HCT116 (cell line): ENCODE measurements around the gene ARRDC2. TPM values are rescaled to one million over a fixed set of nuclear protein-coding genes. Genes with fewer than 3 reads are reported as not detected.

Experiments used
- ATAC-seq: fragments of 200-7000 bp; cut with Tn5 transposase; 2 replicates; pipeline ENCODE4 v1.9.1; 2020; ENCODE audit warnings: mild to moderate bottlenecking, moderate library complexity
- BruUV-seq: library from RNA; stranded (reverse); fragments of 400-500 nt; replicated peaks from 2 replicates; lab custom pipeline; 2021; lab: Mats Ljungman, UMichigan
- CTCF ChIA-PET: fragments of 300-600 bp; sonication (Branson Sonifier 250); formaldehyde crosslinking; loops from one replicate; lab custom pipeline; 2021; ENCODE audit warnings: antibody characterized with exemption; lab: Charles Lee
- POLR2A ChIA-PET: fragments of 300-600, 350-600 bp; sonication (Branson Sonifier 250); formaldehyde crosslinking; loops from one replicate; lab custom pipeline; 2021; ENCODE audit warnings: antibody characterized with exemption; lab: Charles Lee
- RAD21 ChIA-PET, 2 experiments: fragments of 300-600 bp; sonication (Branson Sonifier 250); formaldehyde crosslinking; loops; one replicate each; lab custom pipeline; 2023; ENCODE audit warnings: low total read pairs in 2 of 2; ENCODE audit not compliant: uncharacterized antibody in 2 of 2, unreplicated experiment in 2 of 2, low non-redundant PET in 1 of 2; lab: Charles Lee
- DNase-seq: peaks from one replicate; pipeline ENCODE4 v3.0.0-alpha.2; 2010; ENCODE audit warnings: low read depth, low spot score
- H2AFZ ChIP-seq: fragments of 200-600 bp; shearing (Covaris generic), sonication (generic); 2 replicates; pipeline ENCODE4 v1.6.1; 2017; ENCODE audit warnings: low read depth, mixed run types, mixed read lengths, antibody characterized with exemption, low read length; ENCODE audit not compliant: poor library complexity, severe bottlenecking
- H3K27ac ChIP-seq: 2 replicates; pipeline ENCODE4 v1.5.1; 2012; ENCODE audit warnings: low read depth, low read length
- H3K27me3 ChIP-seq: fragments of 200-600 bp; sonication (generic); 2 replicates; pipeline ENCODE4 v1.6.1; 2016; ENCODE audit warnings: mixed run types, low read length, mixed read lengths; ENCODE audit not compliant: insufficient read depth
- H3K36me3 ChIP-seq, 2 experiments: fragments of 200-500 bp in 1 of 2; fragments of 200-600 bp in 1 of 2; sonication (Bioruptor generic) in 1 of 2; sonication (generic) in 1 of 2; 2 replicates each; pipeline versions ENCODE4 v1.5.1 to v1.6.1; 2014 to 2016; ENCODE audit warnings: low read length in 2 of 2, inconsistent platforms in 1 of 2, mixed read lengths in 1 of 2, mixed run types in 1 of 2; ENCODE audit not compliant: insufficient read depth in 2 of 2, control insufficient read depth in 1 of 2
- H3K4me1 ChIP-seq, 2 experiments: fragments of 200-600 bp in 1 of 2; sonication (generic) in 1 of 2; 2 replicates each; pipeline versions ENCODE4 v1.5.1 to v1.6.1; 2012 to 2017; ENCODE audit warnings: low read length in 2 of 2, inconsistent platforms in 1 of 2, mild to moderate bottlenecking in 1 of 2, mixed read lengths in 1 of 2, mixed run types in 1 of 2, moderate library complexity in 1 of 2; ENCODE audit not compliant: insufficient read depth in 2 of 2, control insufficient read depth in 1 of 2
- H3K4me2 ChIP-seq: fragments of 200-600 bp; sonication (generic); 2 replicates; pipeline ENCODE4 v1.6.1; 2017; ENCODE audit warnings: mixed run types, low read length, mixed read lengths
- H3K4me3 ChIP-seq, 2 experiments: fragments of 200-600 bp in 1 of 2; sonication (generic) in 1 of 2; replicated peaks in 1 of 2; 2 replicates each; pipeline ENCODE4 v1.5.1; 2011 to 2016; ENCODE audit warnings: low read length in 2 of 2, control low read depth in 1 of 2, low read depth in 1 of 2, mild to moderate bottlenecking in 1 of 2, mixed read lengths in 1 of 2, mixed run types in 1 of 2
- H3K79me2 ChIP-seq: fragments of 200-600 bp; sonication (generic); 2 replicates; pipeline ENCODE4 v1.6.1; 2017; ENCODE audit warnings: mild to moderate bottlenecking, mixed run types, low read length, moderate library complexity, mixed read lengths; ENCODE audit not compliant: insufficient read depth
- H3K9ac ChIP-seq: fragments of 200-600 bp; sonication (generic); 2 replicates; pipeline ENCODE4 v1.6.1; 2016; ENCODE audit warnings: low read length, mixed read lengths
- H3K9me2 ChIP-seq: fragments of 200-600 bp; sonication (generic), shearing (Covaris generic); 2 replicates; pipeline ENCODE4 v1.6.1; 2017; ENCODE audit warnings: mixed run types, mild to moderate bottlenecking, moderate library complexity; ENCODE audit not compliant: insufficient read depth
- H3K9me3 ChIP-seq, 2 experiments: fragments of 200-500 bp in 1 of 2; fragments of 200-600 bp in 1 of 2; sonication (Bioruptor generic) in 1 of 2; sonication (generic) in 1 of 2; 2 replicates each; pipeline ENCODE4 v1.6.1; 2014 to 2017; ENCODE audit warnings: low read length in 2 of 2, mixed read lengths in 2 of 2, inconsistent platforms in 1 of 2, low read depth in 1 of 2, mild to moderate bottlenecking in 1 of 2, mixed run types in 1 of 2, moderate library complexity in 1 of 2; ENCODE audit not compliant: control insufficient read depth in 1 of 2, insufficient read depth in 1 of 2
- H4K20me1 ChIP-seq: fragments of 200-600 bp; sonication (generic), shearing (Covaris generic); 2 replicates; pipeline ENCODE4 v1.6.1; 2017; ENCODE audit warnings: mixed run types, mild to moderate bottlenecking, moderate library complexity; ENCODE audit not compliant: insufficient read depth
- CEBPB ChIP-seq: IDR thresholded peaks from 2 replicates; pipeline ENCODE4 v1.6.1; 2012; ENCODE audit warnings: low read depth
- EGR1 ChIP-seq: IDR thresholded peaks from 2 replicates; pipeline ENCODE4 v1.6.1; 2012; ENCODE audit warnings: low read depth
- ELF1 ChIP-seq: IDR thresholded peaks from 2 replicates; pipeline ENCODE4 v1.6.1; 2012; ENCODE audit warnings: low read depth, borderline replicate concordance
- EZH2 ChIP-seq: fragments of 200-600 bp; sonication (generic); IDR thresholded peaks from 2 replicates; pipeline ENCODE4 v1.6.1; 2017; ENCODE audit warnings: antibody characterized with exemption, mixed run types
- EZH2phosphoT487 ChIP-seq: fragments of 200-600 bp; IDR thresholded peaks from 2 replicates; pipeline ENCODE4 v1.6.1; 2018; ENCODE audit warnings: antibody characterized with exemption, borderline replicate concordance
- FOSL1 ChIP-seq: IDR thresholded peaks from 2 replicates; pipeline ENCODE4 v1.6.1; 2012; ENCODE audit warnings: low read depth
- JUND ChIP-seq: IDR thresholded peaks from 2 replicates; pipeline ENCODE4 v1.6.1; 2012
- POLR2AphosphoS5 ChIP-seq: IDR thresholded peaks from 2 replicates; pipeline ENCODE4 v1.6.1; 2011; ENCODE audit warnings: mild to moderate bottlenecking, low read depth, low read length, moderate library complexity
- RAD21 ChIP-seq: IDR thresholded peaks from 2 replicates; pipeline ENCODE4 v1.6.1; 2012; ENCODE audit warnings: low read depth, mild to moderate bottlenecking
- SIN3A ChIP-seq: IDR thresholded peaks from 2 replicates; pipeline ENCODE4 v1.6.1; 2012; ENCODE audit warnings: low read depth
- SP1 ChIP-seq: IDR thresholded peaks from 2 replicates; pipeline ENCODE4 v1.6.1; 2012; ENCODE audit warnings: low read depth
- SRF ChIP-seq: IDR thresholded peaks from 2 replicates; pipeline ENCODE4 v1.6.1; 2012; ENCODE audit warnings: low read depth
- YY1 ChIP-seq: IDR thresholded peaks from 2 replicates; pipeline ENCODE4 v1.6.1; 2011; ENCODE audit warnings: low read length, low read depth, moderate library complexity, mild to moderate bottlenecking; ENCODE audit not compliant: insufficient replicate concordance; ENCODE audit errors: extremely low read depth
- ZFX ChIP-seq: fragments of 450-650 bp; IDR thresholded peaks from 2 replicates; pipeline ENCODE4 v1.6.1; 2017
- intact Hi-C: fragments of 100-400 bp; cut with micrococcal nuclease; formaldehyde crosslinking; loops from 2 replicates; pipeline ENCODE4 v1.10.0; 2022
- total RNA-seq: library from RNA; stranded (reverse); gene quantifications from one replicate; pipeline ENCODE4 v1.2.1, GENCODE V29; 2021; ENCODE audit not compliant: unreplicated experiment
- TF ChIP-seq, protein P1 (sequence below): IDR thresholded peaks from 2 replicates; pipeline ENCODE4 v1.6.1; 2011; ENCODE audit warnings: mild to moderate bottlenecking, low read length, moderate library complexity; ENCODE audit not compliant: insufficient replicate concordance; ENCODE audit errors: extremely low read depth
- TF ChIP-seq, protein P2 (sequence below), 3 experiments: fragments of 200-600 bp in 1 of 3; sonication (generic) in 1 of 3; IDR thresholded peaks in 2 of 3; conservative IDR thresholded peaks in 1 of 3; 2 replicates each; pipeline ENCODE4 v1.5.1; 2012 to 2017; ENCODE audit warnings: low read depth in 2 of 3, low read length in 2 of 3, antibody characterized with exemption in 1 of 3, borderline replicate concordance in 1 of 3, control low read depth in 1 of 3, mild to moderate bottlenecking in 1 of 3, mixed read lengths in 1 of 3, mixed run types in 1 of 3, moderate library complexity in 1 of 3; ENCODE audit not compliant: insufficient read depth in 1 of 3
- TF ChIP-seq, protein P3 (sequence below): IDR thresholded peaks from 2 replicates; pipeline ENCODE4 v1.6.1; 2012
- TF ChIP-seq, protein P4 (sequence below): IDR thresholded peaks from 2 replicates; pipeline ENCODE4 v1.6.1; 2012

ARRDC2 gene
- total RNA-seq, 1 experiment from 2014 or later: 36.5 TPM

DNA sequence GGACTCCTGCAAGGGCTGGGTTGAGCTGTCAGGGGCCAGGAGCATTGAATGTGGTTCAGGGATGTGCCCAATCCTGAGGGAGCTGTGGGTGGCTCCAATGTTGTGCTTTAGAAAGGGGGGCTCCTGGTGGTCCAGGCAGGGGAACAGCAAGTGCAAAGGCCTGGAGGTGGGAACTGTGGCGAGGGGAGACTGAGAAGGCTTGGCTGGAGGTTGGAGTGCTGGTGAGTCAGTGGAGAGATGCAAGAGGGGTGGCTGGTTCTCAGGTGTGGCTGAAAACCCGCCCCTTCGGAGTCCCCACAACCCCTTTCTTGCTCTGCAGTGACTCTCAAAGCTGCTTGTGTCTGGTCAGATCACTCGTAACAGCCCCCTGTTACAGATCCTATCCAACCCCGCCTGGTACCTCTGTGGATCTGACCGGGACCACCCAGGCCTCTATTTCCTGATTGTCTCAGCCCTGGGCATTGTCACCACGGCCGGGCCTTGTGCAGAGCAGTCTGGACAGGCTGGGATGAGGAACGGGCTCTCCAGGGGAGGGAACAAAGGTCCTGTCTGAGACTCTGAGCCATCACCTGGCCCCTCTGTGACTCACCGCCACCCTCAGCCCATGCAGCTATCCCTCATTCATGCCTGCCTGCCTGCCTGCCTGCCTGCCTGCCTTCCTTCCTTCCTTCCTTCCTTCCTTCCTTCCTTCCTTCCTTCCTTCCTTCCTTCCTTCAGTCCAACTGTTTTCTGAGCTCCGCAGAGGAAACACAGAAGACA is 42.4 kb upstream of the ARRDC2 start:
- ChIA-PET RAD21 (no interaction called here), POLR2A (no interaction called here), CTCF (interaction anchor here (0.6 kb wide), 1 partner anchor 18 kb away, joined by 4 read pairs; no protein-coding TSS in a partner anchor)
- Histone ChIP-seq H3K9ac (no peak overlapping the region), H3K36me3 (no peaks in the 10 kb centered on the region), H3K9me2 (no peaks in the 10 kb centered on the region), H3K4me3 (no peak overlapping the region), H3K27me3 (no peaks in the 10 kb centered on the region), H2AFZ (no peak overlapping the region), H3K9me3 (no peaks in the 10 kb centered on the region), H3K4me2 (peak overlapping the region; percentile 28; the same call in 1 of the 2 replicates), H4K20me1 (no peaks in the 10 kb centered on the region), H3K79me2 (no peaks in the 10 kb centered on the region), H3K4me1 (peaks cover 0 to 10% of the 10 kb centered on the region in 2 experiments; a peak in 2 of 4 replicates), H3K27ac (no peak overlapping the region)
- ATAC-seq: peak; percentile 45
- intact Hi-C loops: no loop called here
- TF ChIP-seq ELF1 (no peak), SP1 (no peak), POLR2AphosphoS5 (no peak), EGR1 (no peak), SIN3A (no peak), CEBPB (no peak), EZH2 (no peak), YY1 (no peak), EZH2phosphoT487 (no peak), ZFX (no peak), JUND (no peak), FOSL1 (no peak), RAD21 (no peak), SRF (no peak)
- TF ChIP-seq, protein P1, sequence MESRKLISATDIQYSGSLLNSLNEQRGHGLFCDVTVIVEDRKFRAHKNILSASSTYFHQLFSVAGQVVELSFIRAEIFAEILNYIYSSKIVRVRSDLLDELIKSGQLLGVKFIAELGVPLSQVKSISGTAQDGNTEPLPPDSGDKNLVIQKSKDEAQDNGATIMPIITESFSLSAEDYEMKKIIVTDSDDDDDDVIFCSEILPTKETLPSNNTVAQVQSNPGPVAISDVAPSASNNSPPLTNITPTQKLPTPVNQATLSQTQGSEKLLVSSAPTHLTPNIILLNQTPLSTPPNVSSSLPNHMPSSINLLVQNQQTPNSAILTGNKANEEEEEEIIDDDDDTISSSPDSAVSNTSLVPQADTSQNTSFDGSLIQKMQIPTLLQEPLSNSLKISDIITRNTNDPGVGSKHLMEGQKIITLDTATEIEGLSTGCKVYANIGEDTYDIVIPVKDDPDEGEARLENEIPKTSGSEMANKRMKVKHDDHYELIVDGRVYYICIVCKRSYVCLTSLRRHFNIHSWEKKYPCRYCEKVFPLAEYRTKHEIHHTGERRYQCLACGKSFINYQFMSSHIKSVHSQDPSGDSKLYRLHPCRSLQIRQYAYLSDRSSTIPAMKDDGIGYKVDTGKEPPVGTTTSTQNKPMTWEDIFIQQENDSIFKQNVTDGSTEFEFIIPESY: no peak
- TF ChIP-seq, protein P2, sequence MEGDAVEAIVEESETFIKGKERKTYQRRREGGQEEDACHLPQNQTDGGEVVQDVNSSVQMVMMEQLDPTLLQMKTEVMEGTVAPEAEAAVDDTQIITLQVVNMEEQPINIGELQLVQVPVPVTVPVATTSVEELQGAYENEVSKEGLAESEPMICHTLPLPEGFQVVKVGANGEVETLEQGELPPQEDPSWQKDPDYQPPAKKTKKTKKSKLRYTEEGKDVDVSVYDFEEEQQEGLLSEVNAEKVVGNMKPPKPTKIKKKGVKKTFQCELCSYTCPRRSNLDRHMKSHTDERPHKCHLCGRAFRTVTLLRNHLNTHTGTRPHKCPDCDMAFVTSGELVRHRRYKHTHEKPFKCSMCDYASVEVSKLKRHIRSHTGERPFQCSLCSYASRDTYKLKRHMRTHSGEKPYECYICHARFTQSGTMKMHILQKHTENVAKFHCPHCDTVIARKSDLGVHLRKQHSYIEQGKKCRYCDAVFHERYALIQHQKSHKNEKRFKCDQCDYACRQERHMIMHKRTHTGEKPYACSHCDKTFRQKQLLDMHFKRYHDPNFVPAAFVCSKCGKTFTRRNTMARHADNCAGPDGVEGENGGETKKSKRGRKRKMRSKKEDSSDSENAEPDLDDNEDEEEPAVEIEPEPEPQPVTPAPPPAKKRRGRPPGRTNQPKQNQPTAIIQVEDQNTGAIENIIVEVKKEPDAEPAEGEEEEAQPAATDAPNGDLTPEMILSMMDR (IDR thresholded peaks at IDR 0.05 in 2 of 3, conservative IDR thresholded peaks at IDR 0.05 in 1 of 3; ENCODE audit: borderline replicate concordance in 1 of 3, insufficient read depth in 1 of 3, low read depth in 2 of 3, low read length in 2 of 3): no peak
- TF ChIP-seq, protein P3, sequence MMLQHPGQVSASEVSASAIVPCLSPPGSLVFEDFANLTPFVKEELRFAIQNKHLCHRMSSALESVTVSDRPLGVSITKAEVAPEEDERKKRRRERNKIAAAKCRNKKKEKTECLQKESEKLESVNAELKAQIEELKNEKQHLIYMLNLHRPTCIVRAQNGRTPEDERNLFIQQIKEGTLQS: no peak
- TF ChIP-seq, protein P4, sequence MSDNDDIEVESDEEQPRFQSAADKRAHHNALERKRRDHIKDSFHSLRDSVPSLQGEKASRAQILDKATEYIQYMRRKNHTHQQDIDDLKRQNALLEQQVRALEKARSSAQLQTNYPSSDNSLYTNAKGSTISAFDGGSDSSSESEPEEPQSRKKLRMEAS: no peak
- DNase-seq: no peak
- BruUV-seq: no TSS peak
